Urinary bladder (tissue), 4 donors: ENCODE measurements around the gene EPHA6. TPM values are rescaled to one million over a fixed set of nuclear protein-coding genes. Genes with fewer than 3 reads are reported as not detected.

Experiments used
- DNase-seq: peaks from one replicate; pipeline ENCODE4 v3.0.0-alpha.2; 2015; ENCODE audit errors: extremely low spot score
- H3K27ac ChIP-seq: one replicate; pipeline ENCODE4 v1.5.1; 2013; ENCODE audit warnings: low read depth, mild to moderate bottlenecking, moderate library complexity
- H3K36me3 ChIP-seq: one replicate; pipeline ENCODE4 v1.6.1; 2013; ENCODE audit warnings: mild to moderate bottlenecking, moderate library complexity; ENCODE audit not compliant: insufficient read depth
- H3K4me1 ChIP-seq: one replicate; pipeline ENCODE4 v1.6.1; 2013; ENCODE audit warnings: mild to moderate bottlenecking, moderate library complexity; ENCODE audit not compliant: insufficient read depth
- H3K4me3 ChIP-seq: one replicate; pipeline ENCODE4 v1.5.1; 2013; ENCODE audit warnings: low read depth, low read length
- WGBS: extraction: QIAGEN DNeasy Blood & Tissue Kit; methylation state at CpG from one replicate; pipeline ENCODE4 v1.1.7; 2013; 5-methylcytosine and 5-hydroxymethylcytosine counted together
- polyA plus RNA-seq: library from polyadenylated mRNA; stranded (reverse); fragments of 200-250 nt; gene quantifications from one replicate; pipeline ENCODE4 v1.2.3, GENCODE V29; 2013
- total RNA-seq: library from RNA; depleted of rRNA; stranded (reverse); fragments of >200 nt; gene quantifications from one replicate; pipeline ENCODE4 v1.2.3, GENCODE V29; 2014
- donor health status: healthy with polysubstance abuse.
- donor health status: healthy.

Gene EPHA6
- total and polyA plus RNA-seq, 2 donors = 2.5 to 15.9 TPM

GRCh38 chr3:97350971-97351370, 536.6 kb downstream of the EPHA6 start:
- WGBS = 68% methylated on average over 3 of the region's 3 CpGs
- DNase-seq = no peak
- H3K27ac ChIP-seq = no peak overlapping the region

GRCh38 chr3:97353176-97353575, 538.8 kb downstream of the EPHA6 start:
- H3K4me1 ChIP-seq = no peaks in the 10 kb centered on the region
- no peak overlapping the region for H3K27ac ChIP-seq
- H3K4me3 ChIP-seq = no peak overlapping the region
- H3K36me3 ChIP-seq = no peaks in the 10 kb centered on the region
- no peak for DNase-seq
- 94% methylated on average over 2 of the region's 2 CpGs for WGBS

More at GRCh38 chr3:97350971-97351370, 536.6 kb downstream of the EPHA6 start:
- no peaks in the 10 kb centered on the region for H3K36me3 ChIP-seq
- no peak overlapping the region for H3K4me3 ChIP-seq
- H3K4me1 ChIP-seq = no peaks in the 10 kb centered on the region

DNA sequence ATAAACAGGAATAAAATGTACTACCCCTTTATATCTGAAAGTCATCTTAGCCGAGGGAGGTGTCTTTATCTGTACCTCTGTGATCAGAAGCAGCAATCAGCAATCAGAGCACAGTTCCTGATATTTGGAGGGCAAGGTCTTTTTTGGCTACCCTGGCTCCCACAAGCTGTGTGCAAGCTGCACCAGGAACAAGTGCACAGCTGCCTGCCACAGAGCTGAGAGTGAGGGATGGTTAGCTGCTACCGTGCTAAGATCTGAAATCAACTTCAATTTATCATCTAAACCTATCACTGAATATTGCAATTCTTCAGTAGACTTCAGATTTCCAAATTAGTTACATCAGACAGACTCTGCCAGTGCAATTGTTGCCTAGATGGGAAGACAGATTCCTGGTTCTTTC, 545.6 kb downstream of the EPHA6 start:
- Histone ChIP-seq H3K4me1 (no peaks in the 10 kb centered on the region), H3K27ac (no peak overlapping the region), H3K36me3 (no peaks in the 10 kb centered on the region), H3K4me3 (no peak overlapping the region)
- WGBS = 63% methylated on average over 2 of the region's 2 CpGs
- DNase-seq = no peak

- 75% methylated on average over 3 of the region's 3 CpGs for WGBS
These were observed 546.4 kb downstream of the EPHA6 start for GRCh38 chr3:97360804-97361203.

DNA sequence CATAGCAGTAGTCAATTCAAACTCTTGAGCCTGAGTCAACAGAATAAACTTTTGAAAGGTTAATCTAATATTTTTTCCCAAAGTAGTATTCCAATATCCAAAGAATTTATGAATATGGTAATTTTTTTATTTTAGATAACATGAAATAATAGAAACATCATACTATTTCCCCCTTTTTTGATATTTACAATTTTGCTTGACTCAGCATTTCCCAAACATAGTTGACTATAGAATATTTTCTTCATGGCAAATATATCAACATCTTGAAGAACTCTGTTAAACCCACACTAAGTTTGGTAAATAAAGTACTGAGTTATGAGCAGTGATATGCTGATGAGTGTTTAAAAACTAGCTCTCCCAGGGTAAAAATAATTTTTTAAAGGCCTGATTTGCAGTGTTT, 570.2 kb downstream of the EPHA6 start:
- Histone ChIP-seq H3K4me1 (no peaks in the 10 kb centered on the region), H3K27ac (no peak overlapping the region), H3K4me3 (no peak overlapping the region), H3K36me3 (no peaks in the 10 kb centered on the region)
- DNase-seq = no peak

More at GRCh38 chr3:97360804-97361203, 546.4 kb downstream of the EPHA6 start:
- DNase-seq = no peak
- H3K4me1 ChIP-seq = no peaks in the 10 kb centered on the region
- no peak overlapping the region for H3K4me3 ChIP-seq
- H3K36me3 ChIP-seq = no peaks in the 10 kb centered on the region
- no peak overlapping the region for H3K27ac ChIP-seq

DNA sequence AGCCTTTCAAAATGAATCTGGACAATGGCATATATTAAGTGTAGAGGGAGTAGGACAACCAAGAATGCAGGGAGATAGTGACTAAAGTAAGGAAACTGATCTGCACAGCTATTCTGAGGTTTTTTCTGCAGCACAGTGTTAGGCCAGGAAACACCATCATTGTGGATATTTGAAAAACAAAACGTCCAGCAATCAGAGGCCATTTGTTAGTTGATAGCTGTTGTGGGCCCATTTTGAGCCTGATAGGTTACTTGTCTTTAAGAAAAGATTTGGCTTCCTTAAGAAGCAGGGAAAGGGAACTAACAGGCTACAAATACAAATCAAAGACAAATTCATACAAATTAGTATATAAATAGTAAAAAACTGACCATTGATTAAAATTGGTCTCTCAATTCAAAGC, 574.4 kb downstream of the EPHA6 start:
- WGBS = 38% methylated on average over 1 of the region's 1 CpG
- no peak overlapping the region for H3K4me3 ChIP-seq
- no peaks in the 10 kb centered on the region for H3K4me1 ChIP-seq
- no peaks in the 10 kb centered on the region for H3K36me3 ChIP-seq
- DNase-seq = no peak
- no peak overlapping the region for H3K27ac ChIP-seq

GRCh38 chr3:97389936-97390335, 575.5 kb downstream of the EPHA6 start:
- DNase-seq = no peak
- no peaks in the 10 kb centered on the region for H3K36me3 ChIP-seq
- H3K27ac ChIP-seq = no peak overlapping the region
- H3K4me3 ChIP-seq = no peak overlapping the region
- 69% methylated on average over 1 of the region's 1 CpG for WGBS
- H3K4me1 ChIP-seq = no peaks in the 10 kb centered on the region

GRCh38 chr3:97391167-97391566, 576.8 kb downstream of the EPHA6 start:
- Histone ChIP-seq H3K4me1 (no peaks in the 10 kb centered on the region), H3K36me3 (no peaks in the 10 kb centered on the region), H3K4me3 (no peak overlapping the region), H3K27ac (no peak overlapping the region)
- DNase-seq = no peak
- 87% methylated on average over 3 of the region's 3 CpGs for WGBS

- DNase-seq = no peak
- no peaks in the 10 kb centered on the region for H3K36me3 ChIP-seq
- no peak overlapping the region for H3K4me3 ChIP-seq
- H3K27ac ChIP-seq = no peak overlapping the region
- no peaks in the 10 kb centered on the region for H3K4me1 ChIP-seq
These were observed 595.2 kb downstream of the EPHA6 start for GRCh38 chr3:97409612-97410011.

- Histone ChIP-seq H3K27ac (no peak overlapping the region), H3K36me3 (no peaks in the 10 kb centered on the region), H3K4me3 (no peak overlapping the region), H3K4me1 (no peaks in the 10 kb centered on the region)
- no peak for DNase-seq
These were observed 607.2 kb downstream of the EPHA6 start for GRCh38 chr3:97421565-97421964.

DNA sequence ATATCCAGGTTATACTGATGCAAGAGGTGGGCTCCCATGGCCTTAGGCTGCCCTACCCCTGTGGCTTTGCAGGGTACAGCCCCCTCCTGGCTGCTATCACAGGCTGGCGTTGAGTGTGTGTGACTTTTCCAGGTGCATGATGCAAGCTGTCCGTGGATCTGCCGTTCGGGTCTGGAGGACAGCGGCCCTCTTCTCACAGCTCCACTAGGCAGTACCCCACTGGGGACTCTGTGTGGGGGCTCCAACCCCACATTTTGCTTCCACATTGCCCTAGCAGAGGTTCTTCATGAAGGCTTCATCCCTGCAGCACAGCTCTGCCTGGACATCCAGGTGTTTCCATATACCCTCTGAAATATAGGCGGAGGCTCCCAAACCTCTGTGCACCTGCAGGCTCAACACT, 610.6 kb downstream of the EPHA6 start:
- H3K27ac ChIP-seq = no peak overlapping the region
- 97% methylated on average over 6 of the region's 6 CpGs for WGBS
- H3K4me3 ChIP-seq = no peak overlapping the region
- H3K36me3 ChIP-seq = no peaks in the 10 kb centered on the region
- no peak for DNase-seq
- no peaks in the 10 kb centered on the region for H3K4me1 ChIP-seq

- 74% methylated on average over 2 of the region's 2 CpGs for WGBS
- Histone ChIP-seq H3K27ac (no peak overlapping the region), H3K4me1 (no peaks in the 10 kb centered on the region), H3K36me3 (no peaks in the 10 kb centered on the region), H3K4me3 (no peak overlapping the region)
- no peak for DNase-seq
These were observed 616.2 kb downstream of the EPHA6 start for GRCh38 chr3:97430601-97431000.

GRCh38 chr3:97432914-97433313, 618.5 kb downstream of the EPHA6 start:
- 78% methylated on average over 2 of the region's 2 CpGs for WGBS
- no peaks in the 10 kb centered on the region for H3K4me1 ChIP-seq
- no peak for DNase-seq
- H3K4me3 ChIP-seq = no peak overlapping the region
- no peak overlapping the region for H3K27ac ChIP-seq
- H3K36me3 ChIP-seq = no peaks in the 10 kb centered on the region

DNA sequence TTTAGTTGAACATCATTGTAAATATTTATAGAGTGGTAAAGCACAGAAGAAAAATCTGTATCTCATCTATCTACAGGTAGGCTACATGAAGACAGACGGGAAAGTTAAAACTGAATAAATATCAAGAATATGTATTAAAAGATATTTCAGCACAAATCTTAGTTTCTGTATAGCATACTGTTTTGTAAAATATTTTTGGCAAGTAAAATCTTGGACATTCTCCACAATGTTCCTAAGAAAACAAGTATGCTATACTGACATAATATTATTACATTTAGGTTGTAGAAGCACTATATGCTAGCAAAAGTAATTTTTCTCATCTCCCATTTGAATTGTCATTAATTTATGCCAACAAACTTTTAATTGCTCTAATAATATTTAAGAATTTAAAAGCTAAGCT, 623.7 kb downstream of the EPHA6 start:
- 87% methylated on average over 1 of the region's 1 CpG for WGBS

DNA sequence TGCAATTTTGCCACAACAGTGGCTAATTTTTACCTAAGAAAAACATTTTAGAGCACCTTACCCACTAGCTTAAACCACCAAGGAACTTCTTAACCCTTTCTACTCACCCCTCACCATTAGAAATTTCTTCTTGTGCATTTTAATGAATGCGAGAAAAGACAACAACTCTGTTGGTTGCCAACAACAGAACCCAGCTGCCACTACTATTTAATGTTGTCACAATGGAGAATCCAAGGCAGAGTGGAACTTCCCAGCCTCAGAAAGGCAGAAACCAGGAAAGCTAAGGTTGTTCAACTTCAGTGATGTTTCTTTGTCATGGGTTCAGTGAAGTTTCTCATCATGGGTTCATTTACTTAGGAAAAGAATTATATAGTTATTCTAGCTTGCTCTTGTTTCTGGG, 625.0 kb downstream of the EPHA6 start:
- H3K4me3 ChIP-seq = no peak overlapping the region
- DNase-seq = no peak
- no peaks in the 10 kb centered on the region for H3K4me1 ChIP-seq
- no peaks in the 10 kb centered on the region for H3K36me3 ChIP-seq
- H3K27ac ChIP-seq = no peak overlapping the region
- WGBS = 91% methylated on average over 1 of the region's 1 CpG

More for the DNA sequence above, 623.7 kb downstream of the EPHA6 start:
- no peak overlapping the region for H3K4me3 ChIP-seq
- H3K4me1 ChIP-seq = no peaks in the 10 kb centered on the region
- no peak for DNase-seq
- no peak overlapping the region for H3K27ac ChIP-seq
- no peaks in the 10 kb centered on the region for H3K36me3 ChIP-seq
